AG04449 (cell line): ENCODE data around the gene PHF21A.

Source experiments
- CTCF ChIA-PET: fragments of 350-600 bp; formaldehyde crosslinking; extraction: SDS; loops from one replicate; lab custom pipeline; 2021; ENCODE audit warnings: antibody characterized with exemption; lab: Yijun Ruan, JAX
- POLR2A ChIA-PET: fragments of 400-600, 350-600 bp; formaldehyde crosslinking; extraction: SDS; loops from one replicate; lab custom pipeline; 2020; ENCODE audit warnings: antibody characterized with exemption, inconsistent platforms; lab: Yijun Ruan, JAX
- DNase-seq: peaks from one replicate; pipeline ENCODE4 v3.0.0-alpha.2; 2010; ENCODE audit warnings: low read depth, low spot score
- H3K4me3 ChIP-seq: 2 replicates; pipeline ENCODE4 v1.5.1; 2011; ENCODE audit warnings: low read depth, mild to moderate bottlenecking, control low read depth, low read length
- CTCF ChIP-seq: IDR thresholded peaks from one replicate; pipeline ENCODE4 v1.5.1; 2011; ENCODE audit warnings: mild to moderate bottlenecking, moderate library complexity, low read length, control low read depth, inconsistent platforms; ENCODE audit not compliant: insufficient read depth; ENCODE audit errors: missing control alignments

Gene PHF21A

GRCh38 chr11:45932217-45932616 lies 189.0 kb downstream of the PHF21A start:
- no peak for TF ChIP-seq CTCF
- H3K4me3 ChIP-seq: no peak overlapping the region
- DNase-seq: no peak
- ChIA-PET CTCF (no interaction called here), POLR2A (no interaction called here)

- CTCF ChIA-PET: interaction anchor here (2.0 to 6.1 kb wide), 2 partner anchors 33 to 75 kb away, joined by 7 to 28 read pairs; no protein-coding TSS in a partner anchor
- DNase-seq: no peak
- H3K4me3 ChIP-seq: no peak overlapping the region
- POLR2A ChIA-PET: no interaction called here
- no peak for TF ChIP-seq CTCF
These were observed 189.5 kb downstream of the PHF21A start for GRCh38 chr11:45931739-45932138.

- TF ChIP-seq CTCF: no peak
- no peak overlapping the region for H3K4me3 ChIP-seq
- ChIA-PET POLR2A (no interaction called here), CTCF (interaction anchor here (1.8 to 6.1 kb wide), 3 partner anchors 34 to 75 kb away, joined by 6 to 28 read pairs (median 7); no protein-coding TSS in a partner anchor)
- no peak for DNase-seq
These were observed 190.2 kb downstream of the PHF21A start for GRCh38 chr11:45930951-45931570.

GRCh38 chr11:45930031-45930794 lies 191.0 kb downstream of the PHF21A start:
- no peak for TF ChIP-seq CTCF

GRCh38 chr11:45929486-45930030 lies 191.7 kb downstream of the PHF21A start:
- no peak overlapping the region for H3K4me3 ChIP-seq
- no peak for DNase-seq
- TF ChIP-seq CTCF: no peak
- CTCF ChIA-PET: interaction anchor here (1.8 to 6.1 kb wide), 2 partner anchors 36 to 56 kb away, joined by 6 to 28 read pairs; no protein-coding TSS in a partner anchor
- POLR2A ChIA-PET: interaction anchor here (1.0 kb wide), 1 partner anchor 12 kb away, joined by 3 read pairs; the partner anchor contains the start of gene PEX16

More at GRCh38 chr11:45930031-45930794, 191.0 kb downstream of the PHF21A start:
- DNase-seq: no peak
- ChIA-PET POLR2A (interaction anchor here (1.0 kb wide), 1 partner anchor 12 kb away, joined by 3 read pairs; the partner anchor contains the start of gene PEX16), CTCF (interaction anchor here (1.8 to 6.1 kb wide), 3 partner anchors 35 to 76 kb away, joined by 6 to 28 read pairs (median 7); no protein-coding TSS in a partner anchor)
- H3K4me3 ChIP-seq: no peak overlapping the region
